Skeletal muscle tissue (tissue), 4 donors: ENCODE results near the gene GARNL3. TPM values are rescaled to one million over a fixed set of nuclear protein-coding genes. Genes with fewer than 3 reads are reported as not detected.

ENCODE experiments used
- H3K27ac ChIP-seq: one replicate; pipeline ENCODE4 v1.7.0; 2013; ENCODE audit warnings: mild to moderate bottlenecking, low read depth, low read length, inconsistent platforms
- H3K27me3 ChIP-seq, 3 donors: one replicate each; pipeline ENCODE4 v1.7.0; 2013; ENCODE audit warnings: low read length in 3 of 3; ENCODE audit not compliant: control insufficient read depth in 3 of 3, insufficient read depth in 3 of 3
- H3K36me3 ChIP-seq, 3 donors: one replicate each; pipeline ENCODE4 v1.7.0; 2013; ENCODE audit warnings: low read length in 3 of 3; ENCODE audit not compliant: control insufficient read depth in 3 of 3, insufficient read depth in 3 of 3
- H3K4me1 ChIP-seq, 3 donors: one replicate each; pipeline ENCODE4 v1.7.0; 2013; ENCODE audit warnings: low read length in 3 of 3, mild to moderate bottlenecking in 3 of 3; ENCODE audit not compliant: control insufficient read depth in 3 of 3, insufficient read depth in 3 of 3
- H3K4me3 ChIP-seq, 3 donors: one replicate each; pipeline ENCODE4 v1.7.0; 2013; ENCODE audit warnings: low read length in 3 of 3
- H3K9ac ChIP-seq, 3 donors: one replicate each; pipeline ENCODE4 v1.7.0; 2013; ENCODE audit warnings: low read length in 3 of 3, mild to moderate bottlenecking in 3 of 3, moderate library complexity in 2 of 3, low read depth in 1 of 3
- H3K9me3 ChIP-seq, 3 donors: one replicate each; pipeline ENCODE4 v1.7.0; 2013; ENCODE audit warnings: low read length in 3 of 3; ENCODE audit not compliant: control insufficient read depth in 3 of 3
- total RNA-seq: library from RNA; depleted of rRNA; stranded (reverse); fragments of >200 nt; gene quantifications from one replicate; pipeline ENCODE4 v1.2.3, GENCODE V29; 2014
- donor health status: Osteomylitis.

The GARNL3 gene, protein sequence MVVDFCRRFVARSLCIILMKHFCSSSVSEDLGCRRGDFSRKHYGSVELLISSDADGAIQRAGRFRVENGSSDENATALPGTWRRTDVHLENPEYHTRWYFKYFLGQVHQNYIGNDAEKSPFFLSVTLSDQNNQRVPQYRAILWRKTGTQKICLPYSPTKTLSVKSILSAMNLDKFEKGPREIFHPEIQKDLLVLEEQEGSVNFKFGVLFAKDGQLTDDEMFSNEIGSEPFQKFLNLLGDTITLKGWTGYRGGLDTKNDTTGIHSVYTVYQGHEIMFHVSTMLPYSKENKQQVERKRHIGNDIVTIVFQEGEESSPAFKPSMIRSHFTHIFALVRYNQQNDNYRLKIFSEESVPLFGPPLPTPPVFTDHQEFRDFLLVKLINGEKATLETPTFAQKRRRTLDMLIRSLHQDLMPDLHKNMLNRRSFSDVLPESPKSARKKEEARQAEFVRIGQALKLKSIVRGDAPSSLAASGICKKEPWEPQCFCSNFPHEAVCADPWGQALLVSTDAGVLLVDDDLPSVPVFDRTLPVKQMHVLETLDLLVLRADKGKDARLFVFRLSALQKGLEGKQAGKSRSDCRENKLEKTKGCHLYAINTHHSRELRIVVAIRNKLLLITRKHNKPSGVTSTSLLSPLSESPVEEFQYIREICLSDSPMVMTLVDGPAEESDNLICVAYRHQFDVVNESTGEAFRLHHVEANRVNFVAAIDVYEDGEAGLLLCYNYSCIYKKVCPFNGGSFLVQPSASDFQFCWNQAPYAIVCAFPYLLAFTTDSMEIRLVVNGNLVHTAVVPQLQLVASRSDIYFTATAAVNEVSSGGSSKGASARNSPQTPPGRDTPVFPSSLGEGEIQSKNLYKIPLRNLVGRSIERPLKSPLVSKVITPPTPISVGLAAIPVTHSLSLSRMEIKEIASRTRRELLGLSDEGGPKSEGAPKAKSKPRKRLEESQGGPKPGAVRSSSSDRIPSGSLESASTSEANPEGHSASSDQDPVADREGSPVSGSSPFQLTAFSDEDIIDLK
- 21.9 TPM for total RNA-seq

DNA sequence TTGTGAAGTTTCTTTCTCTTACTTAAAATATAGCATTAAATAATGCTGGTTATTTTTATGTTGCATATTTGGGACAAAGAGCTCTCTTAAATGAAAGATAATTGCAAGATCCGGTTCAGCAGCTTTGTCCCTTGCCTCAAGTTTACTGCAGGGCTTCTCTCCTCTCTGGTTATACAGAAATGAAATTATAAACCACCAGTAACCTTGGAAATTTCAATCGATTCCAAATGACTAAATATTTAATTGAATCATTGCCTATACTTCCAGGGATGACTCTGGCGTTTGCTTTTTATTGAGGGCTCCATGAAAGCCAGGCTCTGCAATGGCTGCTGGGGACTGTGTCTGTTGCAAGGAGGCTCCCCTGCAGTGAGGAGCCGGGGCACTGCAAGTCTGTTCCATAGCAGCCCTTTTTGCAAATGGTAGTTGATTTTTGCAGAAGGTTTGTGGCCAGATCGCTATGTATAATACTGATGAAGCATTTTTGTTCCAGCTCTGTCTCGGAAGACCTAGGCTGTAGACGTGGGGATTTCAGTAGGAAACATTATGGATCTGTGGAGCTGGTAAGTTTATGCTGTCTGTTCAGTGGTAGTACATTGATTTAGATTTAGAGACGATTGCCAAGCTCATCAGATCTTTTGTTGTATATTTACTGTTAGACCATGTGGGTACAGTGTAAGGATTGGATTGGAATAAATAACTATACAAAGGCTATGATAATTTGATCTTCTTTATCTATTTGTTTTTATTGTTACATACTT lies at the start of gene GARNL3:
TSS of gene GARNL3 (plus strand) at position 313 of the 758 bp plus-strand sequence. CDS start at position 417, 104 bp downstream.
- H3K4me3 ChIP-seq: no peak within 1 kb of the TSS
- no peaks in the 10 kb centered on the region for H3K36me3 ChIP-seq
- H3K27me3 ChIP-seq: no peaks in the 10 kb centered on the region
- peaks cover 0 to 4% (median 3%) of the 10 kb centered on the region in 3 donors for H3K4me1 ChIP-seq
- H3K9me3 ChIP-seq: no peaks in the 10 kb centered on the region
- no peak within 1 kb of the TSS for H3K27ac ChIP-seq
- H3K9ac ChIP-seq: no peak within 1 kb of the TSS

- Histone ChIP-seq H3K9me3 (no peaks in the 10 kb centered on the region), H3K27me3 (no peaks in the 10 kb centered on the region), H3K36me3 (peaks cover 0 to 2% (median 0%) of the 10 kb centered on the region in 3 donors), H3K9ac (peak overlapping the region in 1 of 3 donors; percentile 8), H3K4me1 (peaks cover 2 to 5% (median 5%) of the 10 kb centered on the region in 3 donors), H3K27ac (no peak overlapping the region), H3K4me3 (no peak overlapping the region)
Observed at GRCh38 chr9:127215268-127216209, 49.0 kb upstream of the GARNL3 start.

DNA sequence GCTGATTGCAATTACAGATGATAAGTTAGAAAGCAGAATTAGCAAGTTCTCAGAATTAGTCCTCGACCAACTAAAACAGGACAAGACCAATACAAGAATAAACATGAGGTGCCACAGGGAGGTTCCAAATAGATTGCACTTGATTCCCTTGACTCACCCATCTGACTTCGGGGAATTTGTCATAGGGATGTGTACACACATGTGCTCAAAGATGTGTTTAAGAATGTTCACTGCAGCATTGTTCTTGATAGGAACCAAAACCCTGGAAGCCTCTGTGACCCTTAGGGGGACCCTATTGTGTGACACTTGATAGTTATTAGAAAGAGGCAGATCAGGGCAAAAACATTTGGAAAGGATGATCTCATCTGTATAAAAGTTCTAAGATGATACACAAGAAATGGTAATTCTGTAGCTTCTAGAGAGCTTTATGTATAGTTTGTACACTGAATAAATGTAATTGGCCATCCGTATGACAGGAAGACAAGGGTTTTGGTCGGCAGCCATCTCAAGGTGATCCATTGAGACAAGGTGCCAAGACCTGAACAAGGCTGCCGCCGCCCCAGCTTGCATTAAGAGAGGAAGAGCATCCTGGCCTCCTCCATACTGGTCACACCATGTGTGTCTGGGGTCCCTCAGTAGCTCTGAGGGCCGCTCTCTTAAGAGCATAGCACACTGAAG lies 48.2 kb upstream of the GARNL3 start:
- Histone ChIP-seq H3K9me3 (no peaks in the 10 kb centered on the region), H3K27me3 (no peaks in the 10 kb centered on the region), H3K4me1 (peaks cover 2 to 5% (median 5%) of the 10 kb centered on the region in 3 donors), H3K27ac (no peak overlapping the region), H3K36me3 (peaks cover 0 to 2% (median 0%) of the 10 kb centered on the region in 3 donors), H3K9ac (no peak overlapping the region), H3K4me3 (no peak overlapping the region)

GRCh38 chr9:127216888-127217217 lies 47.7 kb upstream of the GARNL3 start:
- Histone ChIP-seq H3K9ac (no peak overlapping the region), H3K27me3 (no peaks in the 10 kb centered on the region), H3K4me3 (no peak overlapping the region), H3K9me3 (no peaks in the 10 kb centered on the region), H3K4me1 (peaks cover 2 to 5% (median 5%) of the 10 kb centered on the region in 3 donors), H3K27ac (no peak overlapping the region), H3K36me3 (peaks cover 0 to 2% (median 0%) of the 10 kb centered on the region in 3 donors)

- Histone ChIP-seq H3K4me1 (peaks cover 3 to 7% (median 7%) of the 10 kb centered on the region in 3 donors), H3K27me3 (no peaks in the 10 kb centered on the region), H3K9me3 (no peaks in the 10 kb centered on the region), H3K27ac (no peak overlapping the region), H3K9ac (no peak overlapping the region), H3K4me3 (no peak overlapping the region), H3K36me3 (peaks cover 0 to 2% (median 0%) of the 10 kb centered on the region in 3 donors)
Observed at GRCh38 chr9:127218818-127219217, 45.8 kb upstream of the GARNL3 start.

DNA sequence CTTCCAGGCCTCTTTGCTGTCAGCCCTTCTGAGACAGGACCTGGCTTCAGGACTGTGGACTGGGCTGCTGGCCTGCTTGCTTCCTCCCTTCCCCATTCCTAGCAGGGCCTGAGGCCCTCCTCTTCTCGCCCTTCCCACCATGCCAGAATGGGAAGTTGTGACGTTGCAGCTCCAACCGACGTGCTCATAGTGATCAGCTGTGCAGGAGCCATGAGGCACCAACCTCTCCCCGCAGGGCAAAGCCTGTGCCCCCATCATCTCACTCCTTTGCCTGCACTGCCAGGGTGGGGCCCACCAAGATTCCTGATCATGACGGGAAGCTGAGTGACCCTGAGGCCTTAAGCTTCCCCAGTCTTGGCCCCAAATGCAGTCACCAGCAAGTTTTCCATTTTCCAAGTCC lies 45.1 kb upstream of the GARNL3 start:
- Histone ChIP-seq H3K9ac (no peak overlapping the region), H3K27ac (no peak overlapping the region), H3K4me1 (peaks cover 9 to 12% (median 12%) of the 10 kb centered on the region in 3 donors), H3K27me3 (no peaks in the 10 kb centered on the region), H3K36me3 (peaks cover 0 to 2% (median 0%) of the 10 kb centered on the region in 3 donors), H3K4me3 (no peak overlapping the region), H3K9me3 (no peaks in the 10 kb centered on the region)

DNA sequence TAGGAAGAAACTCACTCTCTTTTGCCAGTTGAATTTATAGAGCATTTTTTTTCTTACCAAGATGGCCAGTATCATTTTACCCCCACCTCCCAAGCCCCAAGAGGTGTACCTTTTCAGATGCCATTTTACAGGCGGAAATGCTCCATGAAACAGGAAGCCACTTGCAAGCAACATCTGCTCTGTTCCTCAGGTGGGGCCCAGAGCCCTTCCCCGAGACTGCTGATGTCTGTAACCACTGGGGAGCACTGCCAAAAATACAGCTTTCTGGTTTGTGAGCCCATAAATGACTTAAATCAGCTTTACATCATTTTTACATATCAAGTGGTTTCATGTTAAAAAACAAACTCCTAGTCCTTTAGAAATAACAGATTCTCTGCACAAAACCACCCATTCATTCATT lies 42.9 kb upstream of the GARNL3 start:
- H3K27ac ChIP-seq: no peak overlapping the region
- H3K9ac ChIP-seq: no peak overlapping the region
- H3K9me3 ChIP-seq: no peaks in the 10 kb centered on the region
- no peaks in the 10 kb centered on the region for H3K36me3 ChIP-seq
- H3K27me3 ChIP-seq: no peaks in the 10 kb centered on the region
- H3K4me1 ChIP-seq: peaks cover 9 to 17% (median 15%) of the 10 kb centered on the region in 3 donors
- no peak overlapping the region for H3K4me3 ChIP-seq

GRCh38 chr9:127222388-127223095 lies 42.0 kb upstream of the GARNL3 start:
- Histone ChIP-seq H3K9ac (no peak overlapping the region), H3K27me3 (no peaks in the 10 kb centered on the region), H3K4me3 (no peak overlapping the region), H3K4me1 (peaks cover 9 to 17% (median 15%) of the 10 kb centered on the region in 3 donors), H3K36me3 (no peaks in the 10 kb centered on the region), H3K9me3 (no peaks in the 10 kb centered on the region), H3K27ac (no peak overlapping the region)
